ENCODE data around the gene ANXA11.
A peak's percentile ranks its signal among the peaks of the same experiment; 100 is the strongest.

The ANXA11 gene

GRCh38 chr10:80194373-80195045 is 10.8 kb downstream of the ANXA11 start:
- TF ChIP-seq CTCF (IDR thresholded peaks at IDR 0.05; ENCODE audit: low read depth, low read length, missing control alignments): no peak
- no peak for DNase-seq (ENCODE audit: low read depth)
- H3K4me3 ChIP-seq (ENCODE audit: low read depth, low read length): no peak overlapping the region

DNA sequence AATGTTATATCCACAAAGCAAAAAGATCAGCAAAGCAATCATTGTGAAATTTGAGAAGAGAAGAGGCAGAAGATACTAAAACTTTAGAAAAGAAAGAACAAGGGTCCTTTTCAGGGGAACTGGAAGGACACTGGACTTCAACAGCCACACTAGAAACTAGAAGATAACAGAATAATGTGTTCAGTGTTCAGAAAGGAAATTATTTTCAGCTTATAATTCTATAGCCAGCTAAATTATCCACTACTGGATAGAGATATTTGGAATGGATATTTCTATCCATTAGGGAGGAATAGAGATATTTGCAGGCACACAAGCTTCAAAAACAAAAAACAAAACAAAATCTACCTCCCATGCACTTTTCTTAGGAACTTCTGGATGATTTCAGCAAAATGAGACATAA is 12.8 kb downstream of the ANXA11 start:
- H3K4me3 ChIP-seq (ENCODE audit: low read depth, low read length): no peak overlapping the region
- DNase-seq (ENCODE audit: low read depth): no peak
- TF ChIP-seq CTCF (IDR thresholded peaks at IDR 0.05; ENCODE audit: low read depth, low read length, missing control alignments): no peak

DNA sequence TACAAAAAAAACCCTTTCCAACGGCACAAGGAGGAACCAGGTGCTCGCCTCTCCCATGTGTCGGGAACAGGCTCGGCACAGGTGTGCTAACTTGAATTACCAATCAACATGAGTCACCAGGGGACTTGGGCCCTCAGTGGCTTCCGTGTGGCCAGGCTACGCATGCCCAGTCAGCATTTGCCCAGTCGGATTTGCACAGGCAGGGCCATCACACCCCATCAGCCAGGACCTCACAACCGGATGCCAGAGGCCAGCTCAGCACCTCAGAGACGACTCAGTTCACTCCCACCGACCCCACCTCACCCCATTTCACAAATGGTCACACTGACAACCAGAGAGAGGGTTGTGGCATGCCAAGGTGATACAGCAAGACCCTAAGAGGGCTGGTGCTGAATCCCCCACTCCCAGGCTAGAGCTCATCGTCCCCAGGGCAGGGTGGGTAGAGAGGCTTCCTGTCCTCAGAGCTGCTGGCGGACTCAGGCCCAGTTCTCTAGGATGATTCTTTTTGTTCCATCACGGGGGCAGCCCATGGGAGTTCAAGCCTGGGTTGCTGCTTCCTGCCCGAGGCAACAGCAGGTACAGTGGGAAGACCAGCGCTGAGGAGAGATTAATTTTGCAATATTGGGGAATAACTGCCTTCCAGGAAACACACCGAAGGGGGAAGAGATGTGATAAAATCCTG is 13.6 kb downstream of the ANXA11 start:
- no peak for TF ChIP-seq CTCF (IDR thresholded peaks at IDR 0.05; ENCODE audit: low read depth, low read length, missing control alignments)
- DNase-seq (ENCODE audit: low read depth): no peak
- H3K4me3 ChIP-seq (ENCODE audit: low read depth, low read length): no peak overlapping the region

GRCh38 chr10:80188713-80189112 is 16.6 kb downstream of the ANXA11 start:
- TF ChIP-seq CTCF (IDR thresholded peaks at IDR 0.05; ENCODE audit: low read depth, low read length, missing control alignments): no peak
- H3K4me3 ChIP-seq (ENCODE audit: low read depth, low read length): no peak overlapping the region
- DNase-seq (ENCODE audit: low read depth): no peak

DNA sequence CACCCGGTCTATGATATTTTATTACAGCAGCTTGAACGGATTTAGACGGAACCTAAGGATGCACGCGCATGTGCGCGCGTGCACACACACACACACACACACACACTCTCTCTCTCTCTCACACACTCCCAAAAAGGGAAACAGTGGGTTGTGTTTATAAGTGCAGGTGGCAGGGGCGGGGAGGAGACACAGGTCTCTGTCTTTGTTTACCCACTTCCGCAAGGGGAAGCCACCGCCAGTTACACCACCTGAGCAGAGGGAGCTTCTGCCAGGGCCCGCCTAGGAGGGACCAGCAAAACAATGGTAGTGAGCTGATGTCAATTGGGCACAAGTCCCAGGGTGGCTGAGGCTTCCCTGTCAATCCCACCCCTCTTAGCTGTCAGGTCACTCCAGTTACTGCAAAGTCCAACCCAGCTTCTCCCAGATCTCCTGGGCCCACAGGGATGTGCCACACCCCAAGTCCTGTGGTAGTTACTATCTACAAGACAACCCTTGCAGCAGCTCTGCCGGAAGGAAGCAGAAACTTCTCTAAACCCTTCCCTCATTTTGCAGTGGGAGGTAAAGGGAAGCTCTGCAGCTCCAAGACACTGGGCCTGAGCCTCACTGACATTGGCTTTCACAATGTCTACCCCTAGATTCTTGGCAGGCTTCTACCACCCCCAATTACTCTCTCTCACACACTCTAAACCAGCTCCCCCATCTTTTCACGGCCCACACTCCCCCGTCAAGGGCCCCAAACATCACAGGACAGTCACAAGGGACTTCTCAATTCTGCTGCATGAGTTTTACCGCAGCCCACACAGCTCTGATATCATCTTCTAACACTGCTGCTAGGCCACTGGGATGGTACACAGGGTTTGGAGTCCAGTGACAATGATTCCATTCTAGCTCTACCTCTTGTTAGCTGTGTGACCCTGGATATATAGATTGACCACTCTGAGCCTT is 17.6 kb downstream of the ANXA11 start:
- no peak overlapping the region; the same call in 1 of the 2 replicates for H3K4me3 ChIP-seq (ENCODE audit: low read depth, low read length)
- peak; percentile 78 for DNase-seq (ENCODE audit: low read depth)
- TF ChIP-seq CTCF (IDR thresholded peaks at IDR 0.05; ENCODE audit: low read depth, low read length, missing control alignments): no peak

GRCh38 chr10:80187060-80187459 is 18.3 kb downstream of the ANXA11 start:
- no peak for DNase-seq (ENCODE audit: low read depth)
- no peak for TF ChIP-seq CTCF (IDR thresholded peaks at IDR 0.05; ENCODE audit: low read depth, low read length, missing control alignments)

More at GRCh38 chr10:80187060-80187459, 18.3 kb downstream of the ANXA11 start:
- H3K4me3 ChIP-seq (ENCODE audit: low read depth, low read length): no peak overlapping the region; the same call in 1 of the 2 replicates
